Liver (tissue), 9 donors: ENCODE measurements around the gene NFKB1. TPM values are rescaled to one million over a fixed set of nuclear protein-coding genes. Genes with fewer than 3 reads are reported as not detected.

Experiments
- DNase-seq: peaks from one replicate; pipeline ENCODE4 v3.0.0-alpha.2; 2017; ENCODE audit warnings: low spot score
- H3K27ac ChIP-seq, 2 donors: one replicate each; pipeline ENCODE4 v1.7.0; 2013; ENCODE audit warnings: inconsistent platforms in 2 of 2, low read length in 2 of 2, control low read depth in 1 of 2, low read depth in 1 of 2, mild to moderate bottlenecking in 1 of 2
- H3K27me3 ChIP-seq, 4 donors: one replicate each; pipeline versions ENCODE4 v1.6.1 to v1.7.0; 2013; ENCODE audit warnings: low read length in 3 of 4, inconsistent platforms in 1 of 4, mild to moderate bottlenecking in 1 of 4, moderate library complexity in 1 of 4; ENCODE audit not compliant: control insufficient read depth in 4 of 4, insufficient read depth in 4 of 4
- H3K36me3 ChIP-seq, 4 donors: one replicate each; pipeline versions ENCODE4 v1.6.1 to v1.7.0; 2013; ENCODE audit warnings: low read length in 3 of 4, mild to moderate bottlenecking in 3 of 4, low read depth in 1 of 4, moderate library complexity in 1 of 4; ENCODE audit not compliant: control insufficient read depth in 4 of 4, insufficient read depth in 3 of 4
- H3K4me1 ChIP-seq, 4 donors: one replicate each; pipeline versions ENCODE4 v1.6.1 to v1.7.0; 2013; ENCODE audit warnings: low read length in 3 of 4, mild to moderate bottlenecking in 3 of 4, moderate library complexity in 1 of 4; ENCODE audit not compliant: control insufficient read depth in 4 of 4, insufficient read depth in 4 of 4
- H3K4me3 ChIP-seq, 3 donors: one replicate each; pipeline versions ENCODE4 v1.6.1 to v1.7.0; 2013; ENCODE audit warnings: low read length in 3 of 3, control low read depth in 1 of 3, low read depth in 1 of 3, mild to moderate bottlenecking in 1 of 3
- H3K9ac ChIP-seq, 2 donors: one replicate each; pipeline ENCODE4 v1.7.0; 2013; ENCODE audit warnings: low read length in 2 of 2, mild to moderate bottlenecking in 2 of 2, moderate library complexity in 2 of 2, control low read depth in 1 of 2, low read depth in 1 of 2
- H3K9me3 ChIP-seq, 4 donors: one replicate each; pipeline versions ENCODE4 v1.6.1 to v1.7.0; 2013; ENCODE audit warnings: low read length in 3 of 4; ENCODE audit not compliant: control insufficient read depth in 4 of 4
- ATF3 ChIP-seq: IDR thresholded peaks from 2 replicates; pipeline ENCODE4 v1.6.1; 2016; ENCODE audit warnings: antibody characterized with exemption
- CTCF ChIP-seq: fragments of 150-350 bp; IDR thresholded peaks from 2 replicates; pipeline ENCODE4 v1.5.1; 2017; ENCODE audit warnings: improper control_type of control experiment, low read depth, low read length; ENCODE audit not compliant: missing input control
- FOXA1 ChIP-seq: IDR thresholded peaks from 2 replicates; pipeline ENCODE4 v1.6.1; 2016; ENCODE audit warnings: antibody characterized with exemption
- FOXA2 ChIP-seq: IDR thresholded peaks from 2 replicates; pipeline ENCODE4 v1.6.1; 2016; ENCODE audit warnings: antibody characterized with exemption
- GABPA ChIP-seq, 2 donors: IDR thresholded peaks in 1 of 2; conservative IDR thresholded peaks in 1 of 2; 2 replicates each; pipeline ENCODE4 v1.6.1; 2016; ENCODE audit warnings: antibody characterized with exemption in 2 of 2, mild to moderate bottlenecking in 1 of 2, moderate library complexity in 1 of 2
- HNF4A ChIP-seq, 2 donors: conservative IDR thresholded peaks; 2 replicates each; pipeline ENCODE4 v1.6.1; 2016; ENCODE audit warnings: antibody characterized with exemption in 2 of 2, mild to moderate bottlenecking in 2 of 2
- HNF4G ChIP-seq: IDR thresholded peaks from 2 replicates; pipeline ENCODE4 v1.6.1; 2016; ENCODE audit warnings: antibody characterized with exemption
- JUND ChIP-seq, 2 donors: IDR thresholded peaks; 2 replicates each; pipeline ENCODE4 v1.6.1; 2016; ENCODE audit warnings: antibody characterized with exemption in 2 of 2
- MAX ChIP-seq: IDR thresholded peaks from 2 replicates; pipeline ENCODE4 v1.6.1; 2016; ENCODE audit warnings: antibody characterized with exemption
- NR2F2 ChIP-seq: IDR thresholded peaks from 2 replicates; pipeline ENCODE4 v1.6.1; 2016; ENCODE audit warnings: antibody characterized with exemption
- RAD21 ChIP-seq, 2 donors: IDR thresholded peaks; 2 replicates each; pipeline ENCODE4 v1.6.1; 2016; ENCODE audit warnings: antibody characterized with exemption in 2 of 2, mild to moderate bottlenecking in 2 of 2
- REST ChIP-seq: IDR thresholded peaks from 2 replicates; pipeline ENCODE4 v1.6.1; 2016; ENCODE audit warnings: antibody characterized with exemption, mild to moderate bottlenecking
- RXRA ChIP-seq, 2 donors: IDR thresholded peaks; 2 replicates each; pipeline ENCODE4 v1.6.1; 2017 to 2018; ENCODE audit warnings: antibody characterized with exemption in 2 of 2, mild to moderate bottlenecking in 1 of 2
- SP1 ChIP-seq: IDR thresholded peaks from 2 replicates; pipeline ENCODE4 v1.6.1; 2018; ENCODE audit warnings: antibody characterized with exemption, mild to moderate bottlenecking
- TAF1 ChIP-seq: conservative IDR thresholded peaks from 2 replicates; pipeline ENCODE4 v1.6.1; 2016; ENCODE audit warnings: antibody characterized with exemption, mild to moderate bottlenecking
- YY1 ChIP-seq: IDR thresholded peaks from 2 replicates; pipeline ENCODE4 v1.6.1; 2016; ENCODE audit warnings: antibody characterized with exemption, mild to moderate bottlenecking
- ZBTB33 ChIP-seq: IDR thresholded peaks from 2 replicates; pipeline ENCODE4 v1.6.1; 2016; ENCODE audit warnings: antibody characterized with exemption
- WGBS: extraction: QIAGEN DNeasy Blood & Tissue Kit; methylation state at CpG from one replicate; pipeline ENCODE4 v1.1.7; 2013; 5-methylcytosine and 5-hydroxymethylcytosine counted together
- polyA plus RNA-seq, 2 donors: library from polyadenylated mRNA; stranded (reverse) in 1 of 2; unstranded in 1 of 2; fragments of 200-250 nt in 1 of 2; fragments of >200 nt in 1 of 2; fragmentation: Nextera tagmentation in 1 of 2; extraction: Ambion mirVana in 1 of 2; gene quantifications; one replicate each; pipeline versions ENCODE4 v1.2.1 to v1.2.3, GENCODE V29; 2013 to 2015
- total RNA-seq, 2 donors: library from RNA; depleted of rRNA; stranded (reverse); fragments of >200 nt; gene quantifications; one replicate each; pipeline ENCODE4 v1.2.3, GENCODE V29; 2014
- donor health status: healthy.
- donor health status: healthy.
- donor health status: healthy.
- donor health status: healthy.
- donor health status: healthy.

Gene NFKB1
- total and polyA plus RNA-seq, 4 donors = 5.1 to 23.0 (median 13.4) TPM

- TF ChIP-seq HNF4A (conservative IDR thresholded peaks at IDR 0.05) (no peak), CTCF (no peak), RXRA (IDR thresholded peaks at IDR 0.05) (no peak), MAX (no peak), ATF3 (no peak), FOXA2 (no peak), GABPA (IDR thresholded peaks at IDR 0.05 in 1 of 2, conservative IDR thresholded peaks at IDR 0.05 in 1 of 2) (no peak), REST (no peak), FOXA1 (no peak), HNF4G (no peak)
- Histone ChIP-seq H3K9me3 (no peaks in the 10 kb centered on the region), H3K27ac (no peak overlapping the region)
Observed at GRCh38 chr4:102469806-102470205, 31.4 kb upstream of the NFKB1 start.

GRCh38 chr4:102472441-102473013 is 28.6 kb upstream of the NFKB1 start:
- H3K9me3 ChIP-seq = no peaks in the 10 kb centered on the region
- no peak overlapping the region for H3K9ac ChIP-seq
- WGBS = 86% methylated on average over 1 of the region's 1 CpG
- DNase-seq = no peak
- no peak overlapping the region for H3K4me3 ChIP-seq
- no peaks in the 10 kb centered on the region for H3K27me3 ChIP-seq
- H3K4me1 ChIP-seq = no peaks in the 10 kb centered on the region
- H3K36me3 ChIP-seq = no peaks in the 10 kb centered on the region
- H3K27ac ChIP-seq = no peak overlapping the region
- TF ChIP-seq ZBTB33 (no peak), CTCF (no peak), SP1 (no peak), HNF4A (conservative IDR thresholded peaks at IDR 0.05) (no peak), ATF3 (no peak), TAF1 (no peak), JUND (IDR thresholded peaks at IDR 0.05) (no peak), RAD21 (IDR thresholded peaks at IDR 0.05) (no peak), HNF4G (no peak), FOXA2 (no peak), NR2F2 (no peak), REST (no peak), RXRA (IDR thresholded peaks at IDR 0.05) (no peak), YY1 (no peak), GABPA (IDR thresholded peaks at IDR 0.05 in 1 of 2, conservative IDR thresholded peaks at IDR 0.05 in 1 of 2) (no peak), FOXA1 (no peak)

More at GRCh38 chr4:102469806-102470205, 31.4 kb upstream of the NFKB1 start:
- Histone ChIP-seq H3K4me3 (no peak overlapping the region), H3K27me3 (no peaks in the 10 kb centered on the region), H3K36me3 (no peaks in the 10 kb centered on the region), H3K9ac (no peak overlapping the region), H3K4me1 (no peaks in the 10 kb centered on the region)
- 34% methylated on average over 1 of the region's 1 CpG for WGBS
- no peak for DNase-seq
